Endothelial cell of umbilical vein (primary cell): Measurements from ENCODE around the gene SETBP1.

Experiments used
- CTCF ChIP-seq, 2 donors: IDR thresholded peaks; 1 replicate in 1 of 2; 2 replicates in 1 of 2; pipeline ENCODE4 v1.5.1; 2011; ENCODE audit warnings: low read length in 2 of 2, mild to moderate bottlenecking in 2 of 2, moderate library complexity in 2 of 2, control low read depth in 1 of 2, inconsistent platforms in 1 of 2, low read depth in 1 of 2; ENCODE audit not compliant: insufficient read depth in 1 of 2; ENCODE audit errors: extremely low read depth in 1 of 2
- EZH2 ChIP-seq: IDR thresholded peaks from 2 replicates; pipeline ENCODE4 v1.6.1; 2012; ENCODE audit warnings: borderline replicate concordance, low read depth, mild to moderate bottlenecking, moderate library complexity, low read length, inconsistent platforms; ENCODE audit not compliant: severe bottlenecking
- FOS ChIP-seq: IDR thresholded peaks from 2 replicates; pipeline ENCODE4 v1.6.1; 2011; ENCODE audit warnings: mild to moderate bottlenecking, low read length, moderate library complexity, borderline replicate concordance; ENCODE audit not compliant: insufficient read depth
- MAX ChIP-seq: IDR thresholded peaks from 2 replicates; pipeline ENCODE4 v1.6.1; 2011; ENCODE audit not compliant: insufficient read depth, insufficient read length
- POLR2AphosphoS5 ChIP-seq: IDR thresholded peaks from 2 replicates; pipeline ENCODE4 v1.6.1; 2012; ENCODE audit warnings: low read depth, mild to moderate bottlenecking, control low read depth, low read length, moderate library complexity; ENCODE audit not compliant: insufficient read depth

DNA sequence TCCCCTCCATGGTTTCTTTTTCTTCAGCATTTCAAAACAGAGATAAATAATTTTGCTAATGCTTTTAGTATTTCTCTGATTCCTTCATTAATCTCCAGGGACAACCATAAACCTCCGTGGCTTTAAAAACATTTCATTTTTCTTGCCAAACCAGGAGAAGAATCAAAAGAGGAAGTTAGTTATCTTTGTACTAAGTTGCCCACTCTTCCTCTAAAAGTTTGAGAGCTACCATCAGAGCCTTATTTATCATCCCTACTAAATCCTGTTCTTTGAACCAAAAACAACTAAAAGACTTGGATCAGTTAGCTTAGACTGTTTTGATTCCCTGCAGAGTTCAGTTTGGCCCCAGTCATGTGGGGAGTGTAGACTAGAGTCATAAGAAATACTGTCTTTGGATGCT, 208.4 kb downstream of the SETBP1 start:
- TF ChIP-seq CTCF (IDR thresholded peaks at IDR 0.05; ENCODE audit: extremely low read depth in 1 of 2, insufficient read depth in 1 of 2, low read depth in 1 of 2, low read length in 2 of 2) (no peak), FOS (no peak), EZH2 (no peak), MAX (no peak), POLR2AphosphoS5 (no peak)
